Muscle layer of colon (tissue), 2 donors: ENCODE data around the gene TRMT10C.
"Not testable (repeated sequence)": the region's sequence is repeated elsewhere in the genome, so short reads cannot be mapped to it uniquely, and the experiment has no call there.

Experiments
- H3K27ac ChIP-seq: one replicate; pipeline ENCODE4 v1.7.0; 2013; ENCODE audit warnings: low read depth, mild to moderate bottlenecking, low read length, moderate library complexity
- H3K27me3 ChIP-seq, 2 donors: one replicate each; pipeline ENCODE4 v1.7.0; 2013; ENCODE audit warnings: low read length in 2 of 2, mild to moderate bottlenecking in 2 of 2; ENCODE audit not compliant: insufficient read depth in 2 of 2, control insufficient read depth in 1 of 2
- H3K36me3 ChIP-seq: one replicate; pipeline ENCODE4 v1.7.0; 2013; ENCODE audit warnings: mild to moderate bottlenecking, low read length; ENCODE audit not compliant: insufficient read depth
- H3K4me1 ChIP-seq: one replicate; pipeline ENCODE4 v1.7.0; 2013; ENCODE audit warnings: mild to moderate bottlenecking, low read length; ENCODE audit not compliant: insufficient read depth
- H3K4me3 ChIP-seq, 2 donors: one replicate each; pipeline ENCODE4 v1.7.0; 2013; ENCODE audit warnings: low read length in 2 of 2, low read depth in 1 of 2, mild to moderate bottlenecking in 1 of 2, moderate library complexity in 1 of 2
- H3K9ac ChIP-seq: one replicate; pipeline ENCODE4 v1.7.0; 2013; ENCODE audit warnings: low read length
- H3K9me3 ChIP-seq: one replicate; pipeline ENCODE4 v1.7.0; 2013; ENCODE audit warnings: mild to moderate bottlenecking, low read length
- donor health status: abdominal sarcoma.
- donor health status: Adenocarcinoma of cecum.

TRMT10C gene

DNA sequence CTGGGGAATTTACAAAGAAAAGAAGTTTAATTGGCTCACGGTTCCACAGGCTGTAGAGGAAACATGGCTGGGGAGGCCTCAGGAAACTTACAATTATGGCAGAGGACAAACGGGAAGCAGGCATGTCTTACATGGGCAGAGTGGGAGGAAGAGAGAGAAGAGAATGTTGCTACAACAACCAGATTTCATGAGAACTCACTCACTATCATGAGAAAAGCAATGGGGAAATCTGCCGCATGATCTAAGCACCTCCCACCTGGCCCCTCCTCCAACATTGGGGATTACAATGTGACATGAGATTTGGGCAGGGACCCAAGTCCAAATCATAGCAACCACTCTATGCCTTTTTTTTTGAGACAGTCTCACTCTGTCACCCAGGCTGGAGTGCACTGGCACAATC is 41.1 kb downstream of the TRMT10C start:
- H3K36me3 ChIP-seq, result no peaks in the 10 kb centered on the region
- no peaks in the 10 kb centered on the region for H3K27me3 ChIP-seq
- H3K27ac ChIP-seq, result no peak overlapping the region
- no peaks in the 10 kb centered on the region for H3K4me1 ChIP-seq
- no peak overlapping the region for H3K9ac ChIP-seq
- no peak overlapping the region for H3K4me3 ChIP-seq
- no peaks in the 10 kb centered on the region for H3K9me3 ChIP-seq

DNA sequence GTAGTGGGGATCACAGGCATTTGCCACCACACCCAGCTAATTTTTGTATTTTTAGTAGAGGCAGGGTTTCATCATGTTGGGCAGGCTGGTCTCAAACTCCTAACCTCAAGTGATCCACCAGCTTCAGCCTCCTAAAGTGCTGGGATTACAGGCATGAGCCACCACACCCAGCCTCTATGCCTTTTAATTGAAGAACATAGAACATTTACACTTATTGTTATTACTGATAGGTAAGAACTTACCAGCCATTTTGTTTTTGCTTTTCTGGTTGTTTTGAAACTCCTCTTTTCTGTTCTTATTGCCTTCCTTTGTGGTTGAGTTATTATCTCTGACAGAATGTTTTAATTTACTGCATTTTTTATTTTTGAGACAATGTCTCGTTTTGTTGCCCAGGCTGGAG is 41.5 kb downstream of the TRMT10C start:
- H3K9ac ChIP-seq, result no peak overlapping the region
- H3K27me3 ChIP-seq, result no peaks in the 10 kb centered on the region
- no peaks in the 10 kb centered on the region for H3K9me3 ChIP-seq
- H3K36me3 ChIP-seq, result no peaks in the 10 kb centered on the region
- no peak overlapping the region for H3K27ac ChIP-seq
- no peak overlapping the region for H3K4me3 ChIP-seq
- no peaks in the 10 kb centered on the region for H3K4me1 ChIP-seq

GRCh38 chr3:101605398-101605797 is 43.7 kb downstream of the TRMT10C start:
- H3K36me3 ChIP-seq, H3K9ac ChIP-seq, H3K4me3 ChIP-seq, H3K4me1 ChIP-seq, H3K27me3 ChIP-seq, H3K9me3 ChIP-seq, H3K27ac ChIP-seq: not testable (repeated sequence)

DNA sequence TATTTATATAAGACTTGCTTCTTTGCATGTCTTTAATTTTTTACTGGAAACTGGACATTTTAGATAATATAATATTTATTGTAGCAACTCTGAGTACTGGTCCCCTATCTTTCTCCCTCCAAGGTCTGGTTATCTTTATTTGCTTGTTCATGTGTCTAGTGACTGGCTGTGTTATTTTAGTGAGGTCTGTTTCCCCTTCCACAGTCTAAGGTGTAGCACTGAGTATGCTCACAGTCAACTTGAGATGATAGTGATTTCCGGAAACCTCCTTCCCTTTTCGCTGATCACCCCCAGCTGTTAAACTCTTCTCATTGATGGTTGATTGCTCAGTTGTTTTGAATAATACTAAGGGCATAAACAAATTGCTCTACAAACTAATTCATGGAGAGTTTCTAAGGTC is 49.4 kb downstream of the TRMT10C start:
- Histone ChIP-seq H3K36me3 (no peaks in the 10 kb centered on the region), H3K27me3 (no peaks in the 10 kb centered on the region), H3K9ac (no peak overlapping the region), H3K4me3 (no peak overlapping the region), H3K4me1 (no peaks in the 10 kb centered on the region), H3K27ac (no peak overlapping the region), H3K9me3 (no peaks in the 10 kb centered on the region)

DNA sequence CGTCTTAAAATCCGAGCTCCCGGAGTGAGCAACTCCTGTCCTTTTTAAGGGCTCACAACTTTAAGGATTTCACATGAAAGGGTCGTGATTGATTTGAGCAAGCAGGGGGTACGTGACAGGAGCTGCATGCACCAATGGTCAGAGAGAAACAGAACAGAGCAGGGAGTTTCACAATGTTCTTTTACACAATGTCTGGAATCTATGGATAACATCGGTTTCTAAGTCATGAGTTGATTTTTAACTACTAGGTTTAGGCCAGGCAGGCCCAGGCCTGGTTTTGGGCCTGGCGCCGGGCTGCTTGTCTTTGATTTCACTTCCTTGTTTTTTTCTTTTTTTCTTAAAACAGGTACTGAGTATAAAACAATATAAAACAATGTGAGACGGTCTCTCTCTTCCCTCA is 51.3 kb downstream of the TRMT10C start:
- H3K9ac ChIP-seq, H3K4me1 ChIP-seq, H3K4me3 ChIP-seq, H3K36me3 ChIP-seq, H3K27ac ChIP-seq, H3K27me3 ChIP-seq, H3K9me3 ChIP-seq: not testable (repeated sequence)

- H3K9me3 ChIP-seq, result no peaks in the 10 kb centered on the region
- H3K4me1 ChIP-seq, result no peaks in the 10 kb centered on the region
- H3K27me3 ChIP-seq, result no peaks in the 10 kb centered on the region
- no peak overlapping the region for H3K27ac ChIP-seq
- no peak overlapping the region for H3K9ac ChIP-seq
- no peaks in the 10 kb centered on the region for H3K36me3 ChIP-seq
- no peak overlapping the region for H3K4me3 ChIP-seq
Observed at GRCh38 chr3:101615525-101615924, 53.9 kb downstream of the TRMT10C start.
